ENCODE measurements around the gene PSD2.

The PSD2 gene

GRCh38 chr5:139796061-139796806, 626 bp downstream of the PSD2 start:
- H3K9ac ChIP-seq (ENCODE audit: low read depth, low read length): no peak overlapping the region
- no peaks in the 10 kb centered on the region for H3K4me1 ChIP-seq (ENCODE audit: control insufficient read depth, insufficient read depth, low read length)
- H3K4me2 ChIP-seq (ENCODE audit: low read length): peak overlapping the region; percentile 49
- no peaks in the 10 kb centered on the region for H3K9me3 ChIP-seq (replicated peaks; ENCODE audit: low read length)
- peaks cover 76% of the 10 kb centered on the region for H3K27me3 ChIP-seq (ENCODE audit: control insufficient read depth, insufficient read depth, low read length)
- no peaks in the 10 kb centered on the region for H3K36me3 ChIP-seq (ENCODE audit: insufficient read depth, low read length)
- H3K4me3 ChIP-seq (ENCODE audit: low read length): no peak overlapping the region

DNA sequence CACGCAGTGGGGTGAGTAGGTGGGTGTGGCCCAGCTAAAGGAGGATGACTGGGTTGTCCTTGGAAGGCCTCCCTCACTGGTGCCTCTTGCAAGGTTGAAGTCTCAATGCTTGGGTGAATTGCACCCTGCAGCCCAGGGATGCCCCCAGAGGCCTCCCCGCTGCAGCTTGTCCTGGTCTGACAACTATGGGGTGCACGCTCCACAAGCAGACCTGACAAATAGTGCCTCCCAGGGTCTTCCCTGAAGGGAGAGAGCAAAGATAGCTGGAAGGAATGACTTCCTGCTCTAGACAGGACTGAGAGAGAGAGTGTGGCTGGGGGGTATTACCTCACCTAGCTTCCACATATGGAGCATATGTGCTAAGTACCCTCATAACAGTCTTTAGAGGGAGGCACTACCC, 1.7 kb downstream of the PSD2 start:
- H3K36me3 ChIP-seq (ENCODE audit: insufficient read depth, low read length): no peaks in the 10 kb centered on the region
- H3K4me2 ChIP-seq (ENCODE audit: low read length): no peak overlapping the region
- H3K4me1 ChIP-seq (ENCODE audit: control insufficient read depth, insufficient read depth, low read length): no peaks in the 10 kb centered on the region
- no peak overlapping the region for H3K9ac ChIP-seq (ENCODE audit: low read depth, low read length)
- peaks cover 87% of the 10 kb centered on the region for H3K27me3 ChIP-seq (ENCODE audit: control insufficient read depth, insufficient read depth, low read length)
- H3K4me3 ChIP-seq (ENCODE audit: low read length): no peak overlapping the region
- H3K9me3 ChIP-seq (replicated peaks; ENCODE audit: low read length): no peaks in the 10 kb centered on the region

- Histone ChIP-seq H3K9me3 (replicated peaks; ENCODE audit: low read length) (no peaks in the 10 kb centered on the region), H3K4me2 (ENCODE audit: low read length) (no peak overlapping the region), H3K4me1 (ENCODE audit: control insufficient read depth, insufficient read depth, low read length) (no peaks in the 10 kb centered on the region), H3K27me3 (ENCODE audit: control insufficient read depth, insufficient read depth, low read length) (peaks cover 93% of the 10 kb centered on the region), H3K36me3 (ENCODE audit: insufficient read depth, low read length) (no peaks in the 10 kb centered on the region), H3K4me3 (ENCODE audit: low read length) (no peak overlapping the region), H3K9ac (ENCODE audit: low read depth, low read length) (no peak overlapping the region)
These were observed 2.4 kb downstream of the PSD2 start for GRCh38 chr5:139797856-139798510.

DNA sequence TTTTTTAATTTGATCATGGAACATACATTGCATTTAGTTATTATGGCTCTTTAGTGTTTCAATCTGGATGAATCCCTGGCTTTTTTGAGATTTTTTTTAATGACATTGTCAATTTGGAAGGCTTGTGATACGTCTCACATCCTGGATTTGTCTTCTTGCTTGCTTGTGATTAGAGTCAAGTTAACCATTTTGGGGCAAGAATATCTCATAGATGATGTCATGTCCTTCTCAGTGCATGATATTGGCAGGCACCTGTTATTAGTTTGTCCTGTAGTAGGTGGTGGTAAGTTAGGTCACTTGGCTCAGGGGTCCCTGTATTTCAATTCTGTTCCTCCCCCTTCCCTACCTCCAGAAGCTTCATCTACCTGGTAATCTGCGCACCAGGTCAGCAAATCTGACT, 3.3 kb downstream of the PSD2 start:
- Histone ChIP-seq H3K4me1 (ENCODE audit: control insufficient read depth, insufficient read depth, low read length) (no peaks in the 10 kb centered on the region), H3K36me3 (ENCODE audit: insufficient read depth, low read length) (no peaks in the 10 kb centered on the region), H3K4me2 (ENCODE audit: low read length) (no peak overlapping the region), H3K27me3 (ENCODE audit: control insufficient read depth, insufficient read depth, low read length) (peaks cover 93% of the 10 kb centered on the region), H3K4me3 (ENCODE audit: low read length) (no peak overlapping the region), H3K9ac (ENCODE audit: low read depth, low read length) (no peak overlapping the region), H3K9me3 (replicated peaks; ENCODE audit: low read length) (no peaks in the 10 kb centered on the region)

DNA sequence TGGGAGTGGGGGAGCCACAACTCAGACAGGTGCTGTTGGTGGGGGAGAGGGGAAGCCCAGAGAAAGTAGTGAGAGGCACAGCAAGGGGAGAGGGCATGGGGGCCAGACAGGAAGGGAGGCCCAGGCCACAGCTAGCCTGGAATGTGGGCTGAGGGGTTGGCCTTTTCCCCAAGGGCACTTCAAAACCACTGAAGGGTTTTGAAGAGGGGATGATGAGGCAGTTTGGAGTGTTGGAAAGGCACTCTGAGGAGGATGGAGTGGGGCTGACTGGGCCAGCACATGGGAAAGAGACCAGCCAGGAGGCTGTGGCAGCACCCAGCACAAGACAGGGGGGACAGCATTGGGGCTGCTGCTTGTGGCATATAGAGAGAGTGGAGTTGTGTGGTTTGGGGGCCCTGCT, 3.8 kb downstream of the PSD2 start:
- H3K9me3 ChIP-seq (replicated peaks; ENCODE audit: low read length): no peaks in the 10 kb centered on the region
- peaks cover 89% of the 10 kb centered on the region for H3K27me3 ChIP-seq (ENCODE audit: control insufficient read depth, insufficient read depth, low read length)
- H3K36me3 ChIP-seq (ENCODE audit: insufficient read depth, low read length): no peaks in the 10 kb centered on the region
- H3K9ac ChIP-seq (ENCODE audit: low read depth, low read length): no peak overlapping the region
- no peak overlapping the region for H3K4me2 ChIP-seq (ENCODE audit: low read length)
- no peaks in the 10 kb centered on the region for H3K4me1 ChIP-seq (ENCODE audit: control insufficient read depth, insufficient read depth, low read length)
- H3K4me3 ChIP-seq (ENCODE audit: low read length): no peak overlapping the region

DNA sequence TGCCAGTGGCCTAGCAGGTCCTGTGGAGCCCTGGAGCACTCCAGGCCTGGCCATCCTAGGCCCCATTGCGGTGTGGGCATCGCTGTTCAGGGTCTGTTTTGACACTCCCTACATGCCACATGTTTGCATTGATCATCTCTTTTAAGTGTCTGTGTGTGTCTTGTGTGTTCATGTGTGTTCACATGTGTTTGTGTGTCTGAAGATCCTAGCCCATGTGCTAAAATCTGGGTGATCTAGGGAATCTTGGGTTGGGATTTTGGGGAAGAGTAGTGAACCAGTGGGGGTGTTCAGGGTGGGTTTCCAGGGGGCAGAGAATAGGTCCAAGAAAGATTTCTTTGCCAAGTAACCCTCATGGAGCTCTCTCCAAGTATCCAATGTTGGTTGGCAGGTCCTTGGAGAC, 8.4 kb downstream of the PSD2 start:
- Histone ChIP-seq H3K4me3 (ENCODE audit: low read length) (no peak overlapping the region), H3K9ac (ENCODE audit: low read depth, low read length) (no peak overlapping the region), H3K4me1 (ENCODE audit: control insufficient read depth, insufficient read depth, low read length) (no peaks in the 10 kb centered on the region), H3K4me2 (ENCODE audit: low read length) (no peak overlapping the region), H3K27me3 (ENCODE audit: control insufficient read depth, insufficient read depth, low read length) (peaks cover 61% of the 10 kb centered on the region), H3K36me3 (ENCODE audit: insufficient read depth, low read length) (no peaks in the 10 kb centered on the region), H3K9me3 (replicated peaks; ENCODE audit: low read length) (no peaks in the 10 kb centered on the region)

- Histone ChIP-seq H3K9ac (ENCODE audit: low read depth, low read length) (no peak overlapping the region), H3K27me3 (ENCODE audit: control insufficient read depth, insufficient read depth, low read length) (peaks cover 52% of the 10 kb centered on the region), H3K4me1 (ENCODE audit: control insufficient read depth, insufficient read depth, low read length) (no peaks in the 10 kb centered on the region)
These were observed 9.3 kb downstream of the PSD2 start for GRCh38 chr5:139804800-139805397.

GRCh38 chr5:139805545-139805944, 9.9 kb downstream of the PSD2 start:
- Histone ChIP-seq H3K4me2 (ENCODE audit: low read length) (no peak overlapping the region), H3K27me3 (ENCODE audit: control insufficient read depth, insufficient read depth, low read length) (peaks cover 45% of the 10 kb centered on the region), H3K9me3 (replicated peaks; ENCODE audit: low read length) (no peaks in the 10 kb centered on the region), H3K4me3 (ENCODE audit: low read length) (no peak overlapping the region), H3K9ac (ENCODE audit: low read depth, low read length) (no peak overlapping the region), H3K4me1 (ENCODE audit: control insufficient read depth, insufficient read depth, low read length) (no peaks in the 10 kb centered on the region), H3K36me3 (ENCODE audit: insufficient read depth, low read length) (no peaks in the 10 kb centered on the region)

More at GRCh38 chr5:139804800-139805397, 9.3 kb downstream of the PSD2 start:
- H3K4me3 ChIP-seq (ENCODE audit: low read length): no peak overlapping the region
- no peak overlapping the region for H3K4me2 ChIP-seq (ENCODE audit: low read length)
- H3K36me3 ChIP-seq (ENCODE audit: insufficient read depth, low read length): no peaks in the 10 kb centered on the region
- no peaks in the 10 kb centered on the region for H3K9me3 ChIP-seq (replicated peaks; ENCODE audit: low read length)

GRCh38 chr5:139806111-139806510, 10.5 kb downstream of the PSD2 start:
- no peak overlapping the region for H3K9ac ChIP-seq (ENCODE audit: low read depth, low read length)
- no peaks in the 10 kb centered on the region for H3K4me1 ChIP-seq (ENCODE audit: control insufficient read depth, insufficient read depth, low read length)
- H3K4me3 ChIP-seq (ENCODE audit: low read length): no peak overlapping the region
- H3K27me3 ChIP-seq (ENCODE audit: control insufficient read depth, insufficient read depth, low read length): peaks cover 44% of the 10 kb centered on the region
- H3K4me2 ChIP-seq (ENCODE audit: low read length): no peak overlapping the region
- H3K9me3 ChIP-seq (replicated peaks; ENCODE audit: low read length): no peaks in the 10 kb centered on the region
- H3K36me3 ChIP-seq (ENCODE audit: insufficient read depth, low read length): no peaks in the 10 kb centered on the region

DNA sequence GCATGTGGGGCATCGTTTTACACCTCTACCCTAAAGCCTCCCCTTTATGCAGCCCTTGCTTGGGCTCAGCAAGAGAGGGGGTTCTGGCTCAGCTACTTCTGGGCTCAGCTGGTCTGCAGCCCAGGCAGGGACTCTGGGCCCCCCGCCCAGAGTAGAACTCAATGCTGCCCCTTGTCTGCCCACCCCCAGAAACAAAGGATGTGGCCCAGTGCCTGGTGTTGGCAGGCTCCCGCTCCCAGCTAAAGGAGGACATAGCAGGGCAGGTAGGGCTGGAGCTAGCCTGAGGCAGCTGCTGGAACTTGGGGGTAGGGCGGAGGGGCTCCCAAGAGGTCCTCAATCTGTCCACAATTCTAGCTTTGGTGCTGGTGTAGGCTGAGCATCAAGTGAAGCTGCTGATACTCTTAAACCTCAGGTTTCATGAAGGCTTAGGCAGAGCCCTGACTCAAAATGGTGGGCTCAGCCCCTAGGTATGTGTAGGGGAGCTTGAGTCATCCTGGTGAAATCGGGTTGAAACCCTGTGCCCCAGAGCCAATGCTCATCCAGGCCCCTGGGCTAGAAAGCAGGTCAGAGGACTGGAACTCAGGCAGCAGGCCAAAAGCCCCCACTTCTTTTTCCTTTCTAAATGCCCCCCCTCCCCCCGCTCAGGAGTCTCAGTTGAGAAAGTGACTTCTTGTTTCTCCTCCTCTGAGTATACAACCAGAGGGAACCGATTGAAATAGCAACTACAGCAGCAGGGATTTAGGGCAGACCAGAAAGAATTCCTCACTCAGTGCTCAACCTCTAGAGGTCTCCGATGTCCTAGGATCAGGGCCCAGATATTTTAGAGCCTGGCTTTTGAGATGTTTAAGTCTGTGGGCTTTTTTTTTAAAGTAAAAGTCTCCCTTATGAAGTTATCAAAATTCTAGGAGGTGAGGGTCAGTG, 11.4 kb downstream of the PSD2 start:
- Histone ChIP-seq H3K36me3 (ENCODE audit: insufficient read depth, low read length) (no peaks in the 10 kb centered on the region), H3K9me3 (replicated peaks; ENCODE audit: low read length) (no peaks in the 10 kb centered on the region), H3K4me2 (ENCODE audit: low read length) (no peak overlapping the region), H3K4me3 (ENCODE audit: low read length) (no peak overlapping the region), H3K4me1 (ENCODE audit: control insufficient read depth, insufficient read depth, low read length) (no peaks in the 10 kb centered on the region), H3K9ac (ENCODE audit: low read depth, low read length) (no peak overlapping the region), H3K27me3 (ENCODE audit: control insufficient read depth, insufficient read depth, low read length) (peaks cover 39% of the 10 kb centered on the region)

GRCh38 chr5:139807647-139808030, 12.0 kb downstream of the PSD2 start:
- Histone ChIP-seq H3K4me2 (ENCODE audit: low read length) (no peak overlapping the region), H3K9ac (ENCODE audit: low read depth, low read length) (no peak overlapping the region), H3K36me3 (ENCODE audit: insufficient read depth, low read length) (no peaks in the 10 kb centered on the region), H3K9me3 (replicated peaks; ENCODE audit: low read length) (no peaks in the 10 kb centered on the region), H3K27me3 (ENCODE audit: control insufficient read depth, insufficient read depth, low read length) (peaks cover 38% of the 10 kb centered on the region), H3K4me3 (ENCODE audit: low read length) (no peak overlapping the region), H3K4me1 (ENCODE audit: control insufficient read depth, insufficient read depth, low read length) (no peaks in the 10 kb centered on the region)

All from skeletal muscle satellite cell (primary cell).